ENCODE results near the gene ZBTB32. TPM values are rescaled to one million over a fixed set of nuclear protein-coding genes. Genes with fewer than 3 reads are reported as not detected.
"Not testable (repeated sequence)": the region's sequence is repeated elsewhere in the genome, so short reads cannot be mapped to it uniquely, and the experiment has no call there.

The ZBTB32 gene
- total RNA-seq, 4 donors from 2014 or later = not detected

DNA sequence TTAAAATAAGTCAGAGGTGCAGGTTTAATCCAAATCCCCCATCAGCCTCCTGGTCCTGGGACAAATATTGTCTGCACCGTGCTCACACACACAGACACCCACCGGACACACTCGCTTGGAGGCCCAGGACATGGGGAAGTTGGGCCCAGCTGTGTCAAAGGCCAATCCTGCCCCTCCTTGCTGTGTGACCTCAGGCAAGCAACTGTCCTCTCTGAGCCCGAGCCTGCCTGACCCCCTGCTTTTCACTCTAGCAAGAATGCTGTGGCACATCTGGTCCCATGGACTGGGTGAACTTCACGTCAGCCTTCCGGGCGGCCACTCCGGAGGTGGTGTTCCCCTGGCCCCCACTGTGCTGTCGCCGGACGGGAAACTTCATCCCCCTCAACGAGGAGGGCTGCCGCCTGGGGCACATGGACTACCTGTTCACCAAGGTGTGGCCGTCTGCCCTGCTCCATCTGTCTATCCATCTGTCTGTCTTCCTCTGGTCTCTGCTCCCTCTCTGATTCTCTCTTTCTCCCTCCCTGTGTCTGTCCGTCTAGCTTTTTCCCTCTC lies 28.7 kb upstream of the ZBTB32 start:
- TF ChIP-seq, protein P1, sequence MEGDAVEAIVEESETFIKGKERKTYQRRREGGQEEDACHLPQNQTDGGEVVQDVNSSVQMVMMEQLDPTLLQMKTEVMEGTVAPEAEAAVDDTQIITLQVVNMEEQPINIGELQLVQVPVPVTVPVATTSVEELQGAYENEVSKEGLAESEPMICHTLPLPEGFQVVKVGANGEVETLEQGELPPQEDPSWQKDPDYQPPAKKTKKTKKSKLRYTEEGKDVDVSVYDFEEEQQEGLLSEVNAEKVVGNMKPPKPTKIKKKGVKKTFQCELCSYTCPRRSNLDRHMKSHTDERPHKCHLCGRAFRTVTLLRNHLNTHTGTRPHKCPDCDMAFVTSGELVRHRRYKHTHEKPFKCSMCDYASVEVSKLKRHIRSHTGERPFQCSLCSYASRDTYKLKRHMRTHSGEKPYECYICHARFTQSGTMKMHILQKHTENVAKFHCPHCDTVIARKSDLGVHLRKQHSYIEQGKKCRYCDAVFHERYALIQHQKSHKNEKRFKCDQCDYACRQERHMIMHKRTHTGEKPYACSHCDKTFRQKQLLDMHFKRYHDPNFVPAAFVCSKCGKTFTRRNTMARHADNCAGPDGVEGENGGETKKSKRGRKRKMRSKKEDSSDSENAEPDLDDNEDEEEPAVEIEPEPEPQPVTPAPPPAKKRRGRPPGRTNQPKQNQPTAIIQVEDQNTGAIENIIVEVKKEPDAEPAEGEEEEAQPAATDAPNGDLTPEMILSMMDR (IDR thresholded peaks at IDR 0.05) = no peak
- TF ChIP-seq POLR2AphosphoS5 (IDR thresholded peaks at IDR 0.05) (no peak), EP300 (IDR thresholded peaks at IDR 0.05) (no peak), POLR2A (IDR thresholded peaks at IDR 0.05) (no peak)
- H3K27ac ChIP-seq = no peak overlapping the region
- H3K27me3 ChIP-seq = peaks cover 28% of the 10 kb centered on the region
- WGBS = 74% methylated on average over 15 of the region's 15 CpGs
- no peak overlapping the region for H3K4me3 ChIP-seq
- peaks cover 8% of the 10 kb centered on the region for H3K4me1 ChIP-seq
- DNase-seq (ENCODE audit: low spot score in 2 of 2) = no peak
- H3K9me3 ChIP-seq = no peaks in the 10 kb centered on the region
- no peaks in the 10 kb centered on the region for H3K36me3 ChIP-seq

GRCh38 chr19:35689836-35690235 lies 14.5 kb upstream of the ZBTB32 start:
- H3K27me3 ChIP-seq = peaks cover 3% of the 10 kb centered on the region
- no peak overlapping the region for H3K4me3 ChIP-seq
- TF ChIP-seq EP300 (IDR thresholded peaks at IDR 0.05) = no peak
- TF ChIP-seq, protein P1 (IDR thresholded peaks at IDR 0.05) = no peak
- no peak for TF ChIP-seq POLR2A (IDR thresholded peaks at IDR 0.05)
- no peaks in the 10 kb centered on the region for H3K4me1 ChIP-seq
- no peaks in the 10 kb centered on the region for H3K36me3 ChIP-seq
- H3K27ac ChIP-seq = no peak overlapping the region
- DNase-seq (ENCODE audit: low spot score in 2 of 2) = no peak
- 40% methylated on average over 4 of the region's 4 CpGs for WGBS
- no peaks in the 10 kb centered on the region for H3K9me3 ChIP-seq

- WGBS = no CpG with 5 or more reads among the region's 37 CpGs
- H3K4me1 ChIP-seq = not testable (repeated sequence)
Observed at GRCh38 chr19:35691106-35691505, 13.3 kb upstream of the ZBTB32 start.

GRCh38 chr19:35692010-35692409 lies 12.3 kb upstream of the ZBTB32 start:
- no peaks in the 10 kb centered on the region for H3K36me3 ChIP-seq
- no peaks in the 10 kb centered on the region for H3K4me1 ChIP-seq
- no peak overlapping the region for H3K4me3 ChIP-seq
- DNase-seq (ENCODE audit: low spot score in 2 of 2) = no peak
- no peak for TF ChIP-seq POLR2A (IDR thresholded peaks at IDR 0.05)
- no peak for TF ChIP-seq POLR2AphosphoS5 (IDR thresholded peaks at IDR 0.05)
- TF ChIP-seq, protein P1 (IDR thresholded peaks at IDR 0.05) = no peak
- no peak for TF ChIP-seq EP300 (IDR thresholded peaks at IDR 0.05)
- H3K27ac ChIP-seq = no peak overlapping the region
- peaks cover 3% of the 10 kb centered on the region for H3K27me3 ChIP-seq
- no peaks in the 10 kb centered on the region for H3K9me3 ChIP-seq
- 66% methylated on average over 4 of the region's 11 CpGs for WGBS

More at GRCh38 chr19:35691106-35691505, 13.3 kb upstream of the ZBTB32 start:
- not testable (repeated sequence) for H3K4me3 ChIP-seq; DNase-seq (ENCODE audit: low spot score in 2 of 2); H3K9me3 ChIP-seq; H3K27ac ChIP-seq; H3K27me3 ChIP-seq; H3K36me3 ChIP-seq

GRCh38 chr19:35693422-35693821 lies 10.9 kb upstream of the ZBTB32 start:
- Histone ChIP-seq H3K27me3 (no peaks in the 10 kb centered on the region), H3K4me3 (no peak overlapping the region), H3K27ac (no peak overlapping the region), H3K4me1 (no peaks in the 10 kb centered on the region), H3K9me3 (no peaks in the 10 kb centered on the region), H3K36me3 (no peaks in the 10 kb centered on the region)
- TF ChIP-seq, protein P1 (IDR thresholded peaks at IDR 0.05) = no peak
- TF ChIP-seq EP300 (IDR thresholded peaks at IDR 0.05) (no peak), POLR2A (IDR thresholded peaks at IDR 0.05) (no peak), POLR2AphosphoS5 (IDR thresholded peaks at IDR 0.05) (no peak)
- DNase-seq (ENCODE audit: low spot score in 2 of 2) = no peak
- 18% methylated on average over 8 of the region's 8 CpGs for WGBS
